Small intestine (tissue), 16 donors: Measurements from ENCODE around the gene FLRT3. TPM values are rescaled to one million over a fixed set of nuclear protein-coding genes. Genes with fewer than 3 reads are reported as not detected.

Source experiments
- DNase-seq, 2 donors: peaks; one replicate each; pipeline versions ENCODE4 v3.0.0 to v3.0.0-alpha.2; 2013
- FAIRE-seq: peaks from 2 replicates; lab custom pipeline; 2012; peaks lifted over from hg19 to GRCh38; lab: Jason Lieb, UNC
- H3K27ac ChIP-seq, 3 donors: one replicate each; pipeline ENCODE4 v1.5.1; 2013; ENCODE audit warnings: low read length in 2 of 3, mild to moderate bottlenecking in 2 of 3, control low read depth in 1 of 3, inconsistent platforms in 1 of 3, low read depth in 1 of 3, moderate library complexity in 1 of 3
- H3K27me3 ChIP-seq, 3 donors: one replicate each; pipeline ENCODE4 v1.6.1; 2013; ENCODE audit warnings: low read length in 3 of 3, inconsistent platforms in 1 of 3; ENCODE audit not compliant: control insufficient read depth in 3 of 3, insufficient read depth in 3 of 3
- H3K36me3 ChIP-seq, 3 donors: one replicate each; pipeline ENCODE4 v1.6.1; 2013; ENCODE audit warnings: low read length in 3 of 3, inconsistent platforms in 1 of 3, low read depth in 1 of 3, mild to moderate bottlenecking in 1 of 3, moderate library complexity in 1 of 3; ENCODE audit not compliant: control insufficient read depth in 3 of 3, insufficient read depth in 2 of 3
- H3K4me1 ChIP-seq, 3 donors: one replicate each; pipeline ENCODE4 v1.6.1; 2013; ENCODE audit warnings: low read length in 2 of 3, inconsistent platforms in 1 of 3, low read depth in 1 of 3, mild to moderate bottlenecking in 1 of 3, moderate library complexity in 1 of 3; ENCODE audit not compliant: control insufficient read depth in 3 of 3, insufficient read depth in 2 of 3
- H3K4me3 ChIP-seq, 3 donors: one replicate each; pipeline ENCODE4 v1.5.1; 2013; ENCODE audit warnings: low read length in 3 of 3, control low read depth in 1 of 3, inconsistent platforms in 1 of 3, low read depth in 1 of 3, mild to moderate bottlenecking in 1 of 3, moderate library complexity in 1 of 3
- H3K9me3 ChIP-seq, 2 donors: one replicate each; pipeline ENCODE4 v1.6.1; 2013; ENCODE audit warnings: low read depth in 1 of 2, low read length in 1 of 2; ENCODE audit not compliant: control insufficient read depth in 2 of 2, insufficient read depth in 1 of 2
- WGBS, 3 donors: extraction: QIAGEN DNeasy Blood & Tissue Kit; methylation state at CpG; one replicate each; pipeline ENCODE4 v1.1.7; 2013; 5-methylcytosine and 5-hydroxymethylcytosine counted together
- long read RNA-seq, 10 donors: transcript quantifications; one replicate each; lab custom pipeline, GENCODE V29; 2026
- polyA plus RNA-seq, 4 donors: library from polyadenylated mRNA; stranded (reverse) in 3 of 4; unstranded in 1 of 4; fragments of 200-250 nt in 3 of 4; fragments of 120-200 nt in 1 of 4; gene quantifications; one replicate each; pipeline versions ENCODE4 v1.2.1 to v1.2.3, GENCODE V29; 2013
- donor health status: healthy with polysubstance abuse.
- donor health status: control.
- donor health status: control.
- donor health status: Bipolar disorder and iron deficiency.
- donor health status: healthy.

FLRT3 gene
- 10 to 100 TPM in 1 of 4 donors, 1 to 10 TPM in 3; 2.9 to 62.5 (median 3.3) TPM for polyA plus RNA-seq
- long read RNA-seq, donor 1, full-length matches to known transcripts = 50 of 50 reads
- long read RNA-seq, donor 1, partial matches to known transcripts = 0 of 50 reads
- long read RNA-seq, donor 1, other reads (novel, unspliced or antisense) = 0 of 50 reads
- long read RNA-seq, donor 2, full-length matches to known transcripts = 20 of 20 reads
- long read RNA-seq, donor 2, partial matches to known transcripts = 0 of 20 reads
- long read RNA-seq, donor 2, other reads (novel, unspliced or antisense) = 0 of 20 reads
- long read RNA-seq, donor 3, full-length matches to known transcripts = 8 of 8 reads
- long read RNA-seq, donor 3, partial matches to known transcripts = 0 of 8 reads
- long read RNA-seq, donor 3, other reads (novel, unspliced or antisense) = 0 of 8 reads
- long read RNA-seq, donor 4, partial matches to known transcripts = 0 of 1 reads
- long read RNA-seq, donor 4, other reads (novel, unspliced or antisense) = 0 of 1 reads
- long read RNA-seq, donor 5, partial matches to known transcripts = 0 of 2 reads
- long read RNA-seq, donor 5, other reads (novel, unspliced or antisense) = 0 of 2 reads
- long read RNA-seq, donor 6, full-length matches to known transcripts = 18 of 18 reads
- long read RNA-seq, donor 6, partial matches to known transcripts = 0 of 18 reads
- long read RNA-seq, donor 6, other reads (novel, unspliced or antisense) = 0 of 18 reads
- long read RNA-seq, donor 7, full-length matches to known transcripts = 3 of 3 reads
- long read RNA-seq, donor 7, partial matches to known transcripts = 0 of 3 reads
- long read RNA-seq, donor 7, other reads (novel, unspliced or antisense) = 0 of 3 reads
- long read RNA-seq, donor 8 = 0 reads
- long read RNA-seq, donor 9, full-length matches to known transcripts = 3 of 9 reads
- long read RNA-seq, donor 9, partial matches to known transcripts = 6 of 9 reads
- long read RNA-seq, donor 9, other reads (novel, unspliced or antisense) = 0 of 9 reads
- long read RNA-seq, donor 10, full-length matches to known transcripts = 14 of 14 reads
- long read RNA-seq, donor 10, partial matches to known transcripts = 0 of 14 reads
- long read RNA-seq, donor 10, other reads (novel, unspliced or antisense) = 0 of 14 reads

GRCh38 chr20:14337400-14338171, at the start of gene FLRT3:
Gene FLRT3, minus strand, starts transcription at chr20:14337612. Its CDS starts 10,106 bp downstream, at chr20:14327506.
- Histone ChIP-seq H3K27ac (peak within 1 kb of the TSS; percentile 47 to 94 (median 93)), H3K36me3 (no peaks in the 10 kb centered on the region), H3K4me3 (peak within 1 kb of the TSS; percentile 17 to 73 (median 71)), H3K9me3 (no peaks in the 10 kb centered on the region), H3K4me1 (peaks cover 0 to 20% (median 0%) of the 10 kb centered on the region in 3 donors), H3K27me3 (no peaks in the 10 kb centered on the region)
- peak; percentile 97 for DNase-seq
- 20 to 25% (median 23%) methylated on average over 12 of the region's 12 CpGs for WGBS, 3 donors
- no peak for FAIRE-seq

- no peaks in the 10 kb centered on the region for H3K9me3 ChIP-seq
- DNase-seq (no peak), FAIRE-seq (no peak)
- H3K36me3 ChIP-seq = no peaks in the 10 kb centered on the region
- no peak overlapping the region for H3K4me3 ChIP-seq
- 92 to 97% (median 92%) methylated on average over 4 of the region's 4 CpGs for WGBS, 3 donors
- H3K27me3 ChIP-seq = no peaks in the 10 kb centered on the region
- H3K4me1 ChIP-seq = no peaks in the 10 kb centered on the region
- H3K27ac ChIP-seq = no peak overlapping the region
Observed at GRCh38 chr20:14386726-14387125, 49.3 kb upstream of the FLRT3 start.

- WGBS, 3 donors = 70 to 84% (median 80%) methylated on average over 2 of the region's 2 CpGs
- Histone ChIP-seq H3K27me3 (no peaks in the 10 kb centered on the region), H3K27ac (no peak overlapping the region), H3K4me3 (no peak overlapping the region), H3K36me3 (no peaks in the 10 kb centered on the region), H3K4me1 (no peaks in the 10 kb centered on the region), H3K9me3 (no peaks in the 10 kb centered on the region)
- FAIRE-seq (no peak), DNase-seq (no peak)
Observed at GRCh38 chr20:14385176-14385740, 47.8 kb upstream of the FLRT3 start.

- 26 to 38% (median 34%) methylated on average over 1 of the region's 1 CpG for WGBS, 3 donors
- Histone ChIP-seq H3K9me3 (no peaks in the 10 kb centered on the region), H3K4me3 (no peak overlapping the region), H3K36me3 (no peaks in the 10 kb centered on the region), H3K4me1 (no peaks in the 10 kb centered on the region), H3K27me3 (no peaks in the 10 kb centered on the region), H3K27ac (no peak overlapping the region)
- DNase-seq (no peak), FAIRE-seq (no peak)
Observed at GRCh38 chr20:14384416-14385175, 47.2 kb upstream of the FLRT3 start.

- FAIRE-seq (no peak), DNase-seq (no peak)
- H3K4me3 ChIP-seq = no peak overlapping the region
- H3K27ac ChIP-seq = no peak overlapping the region
- H3K4me1 ChIP-seq = peaks cover 0 to 4% (median 0%) of the 10 kb centered on the region in 3 donors
- H3K36me3 ChIP-seq = no peaks in the 10 kb centered on the region
- no peaks in the 10 kb centered on the region for H3K9me3 ChIP-seq
- WGBS, 3 donors = 70 to 90% (median 83%) methylated on average over 5 of the region's 5 CpGs
- no peaks in the 10 kb centered on the region for H3K27me3 ChIP-seq
Observed at GRCh38 chr20:14383335-14383734, 45.9 kb upstream of the FLRT3 start.

- peak; percentile 26 to 78 for DNase-seq
- no peak overlapping the region for H3K4me3 ChIP-seq
- H3K36me3 ChIP-seq = no peaks in the 10 kb centered on the region
- H3K9me3 ChIP-seq = no peaks in the 10 kb centered on the region
- peaks cover 0 to 15% (median 0%) of the 10 kb centered on the region in 3 donors for H3K4me1 ChIP-seq
- H3K27ac ChIP-seq = peak overlapping the region in 1 of 3 donors; percentile 25
- FAIRE-seq = no peak
- H3K27me3 ChIP-seq = no peaks in the 10 kb centered on the region
Observed at GRCh38 chr20:14378326-14378725, 40.9 kb upstream of the FLRT3 start.

- DNase-seq (peak in 1 of 2 donors; percentile 8), FAIRE-seq (no peak)
- peaks cover 0 to 15% (median 0%) of the 10 kb centered on the region in 3 donors for H3K4me1 ChIP-seq
- no peaks in the 10 kb centered on the region for H3K9me3 ChIP-seq
- no peaks in the 10 kb centered on the region for H3K27me3 ChIP-seq
- no peak overlapping the region for H3K27ac ChIP-seq
- 67 to 88% (median 84%) methylated on average over 4 of the region's 4 CpGs for WGBS, 3 donors
- H3K36me3 ChIP-seq = no peaks in the 10 kb centered on the region
- no peak overlapping the region for H3K4me3 ChIP-seq
Observed at GRCh38 chr20:14375416-14375985, 38.1 kb upstream of the FLRT3 start.
